HG03378 (cell line): ENCODE data around the gene ECD.
"Not testable (repeated sequence)": the region's sequence is repeated elsewhere in the genome, so short reads cannot be mapped to it uniquely, and the experiment has no call there.

Source experiments
- ATAC-seq: cut with Tn5 transposase; IDR thresholded peaks from one replicate; pipeline ENCODE4 v1.9.1; 2021; ENCODE audit warnings: mild to moderate bottlenecking, moderate library complexity; ENCODE audit not compliant: unreplicated experiment

The ECD gene

DNA sequence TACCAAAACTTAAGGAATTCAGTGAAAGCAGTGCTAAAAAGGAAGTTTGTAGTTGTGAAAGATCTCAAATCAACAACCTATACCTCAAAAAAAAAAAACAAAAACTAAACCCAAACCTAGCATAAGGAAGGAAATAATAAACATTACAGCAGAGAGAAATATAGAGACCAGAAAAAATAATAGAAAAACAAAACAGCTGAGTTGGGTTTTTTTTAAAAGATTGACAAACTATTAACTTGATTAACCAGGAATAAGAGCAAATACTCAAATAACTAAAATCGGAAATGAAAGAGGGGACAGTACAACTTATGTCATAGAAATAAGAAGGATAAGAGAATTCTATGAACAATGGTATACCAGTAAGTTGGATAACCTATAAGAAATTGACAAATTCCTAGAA lies 6.7 kb downstream of the ECD start:
- ATAC-seq = no peak

- no peak for ATAC-seq
Measured at GRCh38 chr10:73159038-73159648, 8.7 kb downstream of the ECD start.

DNA sequence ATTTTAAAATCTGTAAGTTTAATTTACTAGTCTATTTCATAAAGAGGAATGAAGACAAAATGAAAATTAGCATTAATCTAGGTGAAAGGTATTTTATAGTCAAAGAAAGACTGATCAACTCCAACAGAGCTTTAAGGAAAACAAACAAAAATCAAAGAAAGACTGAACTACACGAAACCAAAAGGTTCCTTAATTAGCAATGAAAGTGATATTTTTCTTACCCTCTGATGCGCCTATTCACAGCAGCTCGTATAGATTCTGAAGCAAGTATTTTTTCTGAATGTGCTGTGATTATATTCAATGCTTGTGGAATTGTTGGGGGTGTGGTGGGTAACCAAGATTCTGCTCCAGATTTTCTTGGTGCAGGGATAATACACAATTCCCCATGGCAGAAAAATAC lies 11.8 kb downstream of the ECD start:
- no peak for ATAC-seq

GRCh38 chr10:73152009-73152408 lies 15.8 kb downstream of the ECD start:
- no peak for ATAC-seq

GRCh38 chr10:73150633-73151413 lies 17.0 kb downstream of the ECD start:
- ATAC-seq = not testable (repeated sequence)

DNA sequence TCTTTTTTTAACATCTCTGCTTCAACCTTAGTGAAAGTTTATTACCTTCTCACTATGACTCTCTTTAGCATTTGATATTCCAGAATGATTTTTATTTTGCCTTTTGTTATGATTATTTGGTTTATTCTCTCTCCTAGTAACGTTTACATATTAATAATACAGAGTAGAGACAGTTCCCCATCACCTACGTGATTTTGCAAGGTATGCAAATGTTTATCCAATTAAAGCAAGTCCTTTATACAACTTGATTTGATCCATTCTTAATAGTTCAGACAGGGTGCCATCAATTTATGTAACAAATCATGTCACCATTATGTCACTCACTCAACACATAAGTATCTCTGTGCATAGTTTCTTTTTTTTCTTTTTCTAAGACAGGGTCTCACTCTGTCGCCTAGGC lies 26.2 kb downstream of the ECD start:
- no peak for ATAC-seq

DNA sequence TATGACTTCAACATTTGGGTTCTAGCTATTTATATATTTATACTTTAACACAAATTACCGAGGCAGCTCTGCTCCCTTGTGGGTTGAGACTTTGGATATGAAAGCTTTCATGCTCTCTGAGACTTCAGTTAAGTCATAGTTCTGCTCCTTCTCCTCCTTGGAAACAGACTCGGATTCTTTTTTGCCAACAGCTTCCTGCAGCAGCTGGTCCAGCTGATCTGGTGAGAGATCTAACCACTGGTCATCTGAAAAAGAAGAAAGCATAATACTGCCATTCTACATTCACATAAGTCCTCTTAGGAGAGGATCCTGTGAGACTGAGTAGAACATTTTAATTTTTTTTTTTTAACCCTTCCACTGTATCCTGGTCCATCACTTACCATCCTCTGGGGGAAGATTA lies 28.6 kb downstream of the ECD start:
- ATAC-seq = no peak

GRCh38 chr10:73136627-73137026 lies 31.2 kb downstream of the ECD start:
- no peak for ATAC-seq

DNA sequence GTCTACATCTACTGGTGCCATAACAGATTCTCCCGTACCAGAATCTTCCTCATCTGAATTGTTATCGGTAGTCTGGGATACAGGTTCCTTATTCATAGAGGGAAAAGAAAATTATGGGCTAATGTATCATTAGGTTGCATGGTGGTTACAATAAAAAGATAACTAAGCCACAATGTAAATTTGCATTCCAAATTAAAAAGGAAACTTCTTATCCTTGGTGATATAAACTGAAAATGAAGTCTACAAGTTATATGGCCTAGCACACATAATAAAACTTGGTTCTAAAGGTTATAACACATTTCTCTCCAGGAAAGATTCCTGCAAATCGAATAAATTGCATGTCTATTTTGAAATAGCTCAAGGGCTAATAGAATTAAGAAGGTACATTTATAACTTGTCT lies 33.1 kb downstream of the ECD start:
- no peak for ATAC-seq

DNA sequence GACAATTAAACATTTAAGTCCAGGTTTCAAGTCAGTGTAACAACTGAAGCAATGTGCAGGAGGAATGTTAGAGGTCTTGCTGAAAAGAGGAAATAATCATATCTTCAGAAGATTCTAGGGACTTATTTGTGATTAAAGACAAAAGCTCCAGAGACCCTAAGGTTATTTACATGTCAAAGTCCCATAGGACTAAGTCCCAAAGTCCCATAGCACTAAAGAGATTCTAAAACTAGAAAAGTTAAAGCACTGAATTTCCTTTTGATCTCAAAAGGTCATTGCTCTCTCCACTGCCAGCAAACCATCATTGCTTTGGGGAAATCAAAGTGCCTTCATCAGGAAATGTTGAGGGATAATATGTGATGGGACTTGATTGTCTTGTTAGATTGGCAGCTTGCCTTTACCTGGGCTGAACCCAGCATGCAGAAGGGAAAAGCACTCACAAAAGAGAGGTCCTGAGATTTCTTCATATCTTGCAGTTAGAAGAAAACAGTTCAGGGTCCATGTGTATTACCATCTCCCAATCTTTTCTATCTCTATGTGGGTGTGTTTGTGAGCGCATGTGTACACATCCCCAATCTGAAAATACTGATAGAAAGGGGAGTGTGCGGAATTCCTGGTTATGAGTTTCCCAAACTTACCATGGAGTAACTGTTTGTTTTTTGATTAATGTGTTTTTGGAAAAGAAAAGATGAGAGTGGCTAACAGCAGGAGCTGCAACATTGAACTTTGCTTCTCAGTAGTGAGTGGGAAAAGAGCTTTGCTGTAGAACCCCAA lies 35.7 kb downstream of the ECD start:
- ATAC-seq = no peak

- no peak for ATAC-seq
Measured at GRCh38 chr10:73131301-73131700, 36.5 kb downstream of the ECD start.

DNA sequence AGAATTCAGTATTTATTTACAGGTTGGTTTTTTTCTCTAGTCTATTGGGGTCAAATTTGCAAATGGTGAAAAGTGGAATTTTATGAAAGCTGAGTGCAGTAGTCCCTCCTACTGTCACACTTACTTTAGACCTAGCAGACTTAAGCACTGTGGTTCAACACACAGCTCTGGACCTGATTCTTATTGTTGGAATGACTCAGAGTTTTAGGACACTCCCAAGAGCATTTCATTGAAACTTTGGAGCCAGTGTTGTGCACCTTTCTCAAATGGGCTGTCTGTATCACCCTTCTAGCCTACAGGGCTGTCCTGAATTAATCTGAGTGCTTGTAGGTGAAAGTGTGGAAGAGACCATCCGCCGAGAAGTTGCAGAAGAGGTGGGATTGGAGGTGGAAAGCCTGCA lies 41.5 kb downstream of the ECD start:
- ATAC-seq = no peak

DNA sequence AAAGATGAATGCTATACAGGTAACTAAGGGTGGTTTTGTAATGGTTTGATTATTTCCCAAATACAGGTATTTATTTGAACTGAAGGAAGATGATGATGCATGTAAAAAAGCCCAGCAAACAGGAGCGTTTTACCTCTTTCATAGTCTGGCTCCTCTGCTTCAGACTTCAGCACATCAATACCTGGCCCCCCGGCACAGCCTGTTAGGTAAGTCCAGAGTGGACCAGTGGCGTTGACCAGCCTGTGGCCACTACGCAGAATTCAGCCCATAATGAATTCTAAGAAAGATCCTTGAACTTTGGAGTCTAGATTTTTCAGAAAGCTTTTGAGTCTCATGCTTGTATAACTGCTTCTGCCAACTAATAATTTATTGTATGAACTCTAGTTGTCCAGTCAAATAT lies 47.9 kb downstream of the ECD start:
- ATAC-seq = no peak

GRCh38 chr10:73119457-73119856 lies 48.4 kb downstream of the ECD start:
- ATAC-seq = no peak

GRCh38 chr10:73117976-73118743 lies 49.6 kb downstream of the ECD start:
- peak; percentile 81 for ATAC-seq

- ATAC-seq = no peak
Measured at GRCh38 chr10:73116017-73116416, 51.8 kb downstream of the ECD start.

- ATAC-seq = no peak
Measured at GRCh38 chr10:73113551-73113950, 54.3 kb downstream of the ECD start.

GRCh38 chr10:73112032-73112431 lies 55.8 kb downstream of the ECD start:
- not testable (repeated sequence) for ATAC-seq

GRCh38 chr10:73110345-73110849 lies 57.4 kb downstream of the ECD start, which contains the start of gene NUDT13:
NUDT13 (plus strand) TSS chr10:73110455; CDS start chr10:73114366, 3,911 bp downstream.
- peak; percentile 59 for ATAC-seq

GRCh38 chr10:73109248-73109652 lies 58.6 kb downstream of the ECD start:
- ATAC-seq = not testable (repeated sequence)

GRCh38 chr10:73106301-73106700 lies 61.5 kb downstream of the ECD start:
- no peak for ATAC-seq
